NB4 (cell line): ENCODE results near the gene CNOT9.

Experiments used
- DNase-seq: peaks from one replicate; pipeline ENCODE4 v3.0.0; 2010; ENCODE audit warnings: low read depth
- H3K4me3 ChIP-seq: one replicate; pipeline ENCODE4 v1.5.1; 2011; ENCODE audit warnings: mild to moderate bottlenecking, low read depth, low read length, moderate library complexity
- MYC ChIP-seq: IDR thresholded peaks from 2 replicates; pipeline ENCODE4 v1.6.1; 2011; ENCODE audit warnings: low read depth, low read length
- POLR2A ChIP-seq: IDR thresholded peaks from 2 replicates; pipeline ENCODE4 v1.6.1; 2011; ENCODE audit warnings: mild to moderate bottlenecking; ENCODE audit not compliant: insufficient read length; ENCODE audit errors: extremely low read depth
- TF ChIP-seq, protein P1 (sequence below): IDR thresholded peaks from one replicate; pipeline ENCODE4 v1.5.1; 2012; ENCODE audit warnings: low read depth, low read length
- TF ChIP-seq, protein P2 (sequence below): IDR thresholded peaks from 2 replicates; pipeline ENCODE4 v1.6.1; 2011; ENCODE audit warnings: low read depth, low read length

Gene CNOT9

DNA sequence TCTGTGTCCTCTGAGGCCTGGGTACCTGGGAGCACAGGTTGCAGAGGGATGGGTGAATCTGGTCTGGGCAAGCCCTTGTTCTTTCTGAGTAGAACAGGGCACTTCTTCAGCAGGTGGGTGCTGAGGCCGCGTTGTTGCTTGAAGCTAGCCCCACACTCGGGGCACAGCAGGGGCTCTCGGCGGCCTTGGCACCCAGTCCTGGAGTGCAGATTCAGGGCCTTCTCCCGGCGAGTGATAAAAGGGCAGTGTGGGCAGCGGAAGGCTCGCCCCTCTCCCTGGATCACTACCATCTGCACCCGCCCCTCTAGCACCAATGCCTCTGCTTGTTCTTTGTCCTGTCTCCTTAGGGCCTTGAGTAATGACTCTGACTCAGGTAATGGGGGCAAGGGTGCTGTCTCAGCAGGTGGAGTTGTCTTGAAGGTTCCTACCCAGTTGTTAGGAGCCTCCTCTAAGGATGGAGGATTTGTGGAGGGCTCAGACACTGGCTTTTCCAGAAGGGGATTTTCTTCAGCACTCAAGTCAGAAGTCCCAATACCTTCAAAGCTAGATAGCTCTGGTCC is 75.2 kb downstream of the CNOT9 start:
- no peak overlapping the region for H3K4me3 ChIP-seq
- no peak for TF ChIP-seq MYC
- TF ChIP-seq, protein P1, sequence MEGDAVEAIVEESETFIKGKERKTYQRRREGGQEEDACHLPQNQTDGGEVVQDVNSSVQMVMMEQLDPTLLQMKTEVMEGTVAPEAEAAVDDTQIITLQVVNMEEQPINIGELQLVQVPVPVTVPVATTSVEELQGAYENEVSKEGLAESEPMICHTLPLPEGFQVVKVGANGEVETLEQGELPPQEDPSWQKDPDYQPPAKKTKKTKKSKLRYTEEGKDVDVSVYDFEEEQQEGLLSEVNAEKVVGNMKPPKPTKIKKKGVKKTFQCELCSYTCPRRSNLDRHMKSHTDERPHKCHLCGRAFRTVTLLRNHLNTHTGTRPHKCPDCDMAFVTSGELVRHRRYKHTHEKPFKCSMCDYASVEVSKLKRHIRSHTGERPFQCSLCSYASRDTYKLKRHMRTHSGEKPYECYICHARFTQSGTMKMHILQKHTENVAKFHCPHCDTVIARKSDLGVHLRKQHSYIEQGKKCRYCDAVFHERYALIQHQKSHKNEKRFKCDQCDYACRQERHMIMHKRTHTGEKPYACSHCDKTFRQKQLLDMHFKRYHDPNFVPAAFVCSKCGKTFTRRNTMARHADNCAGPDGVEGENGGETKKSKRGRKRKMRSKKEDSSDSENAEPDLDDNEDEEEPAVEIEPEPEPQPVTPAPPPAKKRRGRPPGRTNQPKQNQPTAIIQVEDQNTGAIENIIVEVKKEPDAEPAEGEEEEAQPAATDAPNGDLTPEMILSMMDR, result no peak
- TF ChIP-seq, protein P2, sequence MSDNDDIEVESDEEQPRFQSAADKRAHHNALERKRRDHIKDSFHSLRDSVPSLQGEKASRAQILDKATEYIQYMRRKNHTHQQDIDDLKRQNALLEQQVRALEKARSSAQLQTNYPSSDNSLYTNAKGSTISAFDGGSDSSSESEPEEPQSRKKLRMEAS, result no peak
- no peak for TF ChIP-seq POLR2A
- DNase-seq, result no peak

DNA sequence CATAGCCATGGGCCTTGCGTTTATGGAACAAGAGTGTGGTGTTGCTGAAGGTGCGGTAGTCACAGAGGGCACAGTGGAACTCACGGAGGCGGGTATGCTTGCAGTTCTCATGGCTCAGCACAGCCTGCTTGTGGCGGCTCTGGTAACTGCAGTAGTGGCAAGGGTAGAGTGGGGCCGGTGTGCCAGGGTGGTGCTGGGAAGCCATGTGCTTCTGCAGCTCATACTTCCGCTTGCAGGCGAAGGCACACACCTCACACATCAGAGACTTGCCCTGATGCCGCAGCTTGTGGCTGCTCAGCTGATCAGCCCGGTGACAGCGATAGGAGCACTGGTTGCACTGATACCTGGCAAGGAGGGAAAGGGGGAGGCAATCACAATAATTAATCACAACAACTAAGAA is 76.1 kb downstream of the CNOT9 start:
- no peak for DNase-seq
- TF ChIP-seq POLR2A, result no peak
- TF ChIP-seq, protein P1, result no peak
- TF ChIP-seq, protein P2, result no peak
- TF ChIP-seq MYC, result no peak
- no peak overlapping the region for H3K4me3 ChIP-seq

DNA sequence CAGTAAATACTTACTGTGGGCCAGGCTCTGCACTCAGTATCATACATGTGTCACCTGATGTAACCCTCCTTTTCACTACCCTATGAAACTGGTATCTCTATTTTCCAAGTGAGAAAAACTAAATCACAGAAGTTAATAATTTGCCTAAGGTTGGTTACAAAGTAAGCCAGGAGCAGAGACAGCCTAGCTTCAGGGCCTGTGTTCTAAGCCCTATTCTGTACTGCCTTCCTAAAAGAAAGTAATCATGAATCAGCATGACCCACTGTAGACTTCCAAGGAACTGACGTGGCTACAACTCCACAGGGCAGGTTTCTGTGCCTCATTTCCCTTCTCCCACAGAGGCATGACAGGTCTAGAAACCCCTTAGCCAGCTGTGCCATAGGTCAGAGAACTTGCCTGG is 76.5 kb downstream of the CNOT9 start:
- no peak for TF ChIP-seq POLR2A
- no peak for TF ChIP-seq MYC
- TF ChIP-seq, protein P1, result no peak
- TF ChIP-seq, protein P2, result no peak
- DNase-seq, result no peak
- no peak overlapping the region for H3K4me3 ChIP-seq
